ENCODE data around the gene KCNIP4. TPM values are rescaled to one million over a fixed set of nuclear protein-coding genes. Genes with fewer than 3 reads are reported as not detected.
A peak's percentile ranks its signal among the peaks of the same experiment; 100 is the strongest.

Gene KCNIP4
- polyA plus RNA-seq, 3 donors: 0.09 to 0.25 TPM; not detected in 1

DNA sequence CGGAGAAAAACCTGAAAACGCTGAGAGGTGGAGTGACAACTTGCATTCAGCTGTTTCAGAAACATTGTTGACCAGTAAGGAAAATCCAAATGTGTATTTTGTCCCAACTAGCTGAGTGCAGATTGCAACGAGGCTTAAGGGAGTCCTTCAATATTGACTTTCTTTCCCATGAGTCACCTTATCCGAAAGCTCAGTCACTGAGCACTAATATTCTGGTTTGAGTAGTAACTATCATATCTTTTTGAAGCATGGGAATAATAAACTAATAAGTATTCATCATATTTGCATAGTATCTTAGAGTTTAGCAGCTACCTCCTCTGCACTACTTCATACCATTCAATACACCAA is 644.1 kb downstream of the KCNIP4 start:
- Histone ChIP-seq H3K9ac (ENCODE audit: insufficient read depth, low read length, poor library complexity, severe bottlenecking) (no peak overlapping the region), H3K27ac (ENCODE audit: low read depth in 1 of 2, low read length in 2 of 2) (no peak overlapping the region), H2AFZ (ENCODE audit: insufficient read depth, low read depth, low read length, poor library complexity, severe bottlenecking) (no peak overlapping the region), H3K4me2 (replicated peaks; ENCODE audit: extremely low read depth, low read length, poor library complexity, severe bottlenecking) (no peak overlapping the region), H3K27me3 (ENCODE audit: control insufficient read depth in 2 of 2, insufficient read depth in 2 of 2, low read length in 2 of 2) (peaks cover 0 to 14% of the 10 kb centered on the region in 2 donors), H4K20me1 (ENCODE audit: insufficient read depth, low read length) (no peaks in the 10 kb centered on the region), H3K4me3 (replicated peaks in 1 of 3; ENCODE audit: low read depth in 2 of 3, low read length in 3 of 3) (no peak overlapping the region), H3K9me3 (replicated peaks in 1 of 2; ENCODE audit: control insufficient read depth in 1 of 2, insufficient read depth in 1 of 2, low read length in 2 of 2) (no peaks in the 10 kb centered on the region), H3K79me2 (ENCODE audit: insufficient read depth, low read length) (no peaks in the 10 kb centered on the region), H3K4me1 (ENCODE audit: control insufficient read depth in 1 of 2, insufficient read depth in 2 of 2, low read length in 2 of 2) (no peaks in the 10 kb centered on the region), H3K36me3 (replicated peaks in 1 of 2; ENCODE audit: control insufficient read depth in 1 of 2, insufficient read depth in 2 of 2, low read length in 2 of 2) (no peaks in the 10 kb centered on the region)
- no peaks in the 10 kb centered on the region for H3K36me3 Mint-ChIP-seq
- DNase-seq: no peak
- no peaks in the 10 kb centered on the region for H3K4me1 Mint-ChIP-seq
- intact Hi-C loops (cut with micrococcal nuclease): no loop called here
- peak overlapping the region in 1 of 2 donors; percentile 51 for H3K4me3 Mint-ChIP-seq
- H3K27ac Mint-ChIP-seq: no peak overlapping the region
- 0% methylated on average over 2 of the region's 4 CpGs for WGBS (ENCODE audit: insufficient coverage)
- H3K9me3 Mint-ChIP-seq: peaks cover 0 to 7% (median 2%) of the 10 kb centered on the region in 7 donors
- TF ChIP-seq, protein P1, sequence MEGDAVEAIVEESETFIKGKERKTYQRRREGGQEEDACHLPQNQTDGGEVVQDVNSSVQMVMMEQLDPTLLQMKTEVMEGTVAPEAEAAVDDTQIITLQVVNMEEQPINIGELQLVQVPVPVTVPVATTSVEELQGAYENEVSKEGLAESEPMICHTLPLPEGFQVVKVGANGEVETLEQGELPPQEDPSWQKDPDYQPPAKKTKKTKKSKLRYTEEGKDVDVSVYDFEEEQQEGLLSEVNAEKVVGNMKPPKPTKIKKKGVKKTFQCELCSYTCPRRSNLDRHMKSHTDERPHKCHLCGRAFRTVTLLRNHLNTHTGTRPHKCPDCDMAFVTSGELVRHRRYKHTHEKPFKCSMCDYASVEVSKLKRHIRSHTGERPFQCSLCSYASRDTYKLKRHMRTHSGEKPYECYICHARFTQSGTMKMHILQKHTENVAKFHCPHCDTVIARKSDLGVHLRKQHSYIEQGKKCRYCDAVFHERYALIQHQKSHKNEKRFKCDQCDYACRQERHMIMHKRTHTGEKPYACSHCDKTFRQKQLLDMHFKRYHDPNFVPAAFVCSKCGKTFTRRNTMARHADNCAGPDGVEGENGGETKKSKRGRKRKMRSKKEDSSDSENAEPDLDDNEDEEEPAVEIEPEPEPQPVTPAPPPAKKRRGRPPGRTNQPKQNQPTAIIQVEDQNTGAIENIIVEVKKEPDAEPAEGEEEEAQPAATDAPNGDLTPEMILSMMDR (IDR thresholded peaks at IDR 0.05): no peak
- peaks cover 15 to 20% (median 18%) of the 10 kb centered on the region in 3 donors for H3K27me3 Mint-ChIP-seq (ENCODE audit: low read depth in 3 of 3)

DNA sequence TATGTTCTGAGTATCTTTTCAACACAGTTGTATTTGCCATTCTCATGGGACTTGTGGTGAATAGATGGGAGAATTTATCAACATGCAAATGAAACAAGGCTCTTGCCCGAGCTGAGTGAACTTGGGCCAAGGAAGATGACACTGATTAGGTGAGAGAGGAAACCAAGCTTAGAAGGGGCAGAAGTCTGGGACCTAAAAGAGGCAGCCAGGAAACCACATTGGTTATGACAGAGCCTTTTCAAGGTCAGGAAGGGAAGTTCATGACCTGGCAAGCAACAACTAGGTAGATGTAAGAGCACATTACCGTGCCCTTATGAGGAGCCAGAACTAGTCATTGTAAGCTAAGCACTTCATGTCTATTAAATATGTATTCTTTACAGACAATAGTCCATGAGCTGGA is 658.0 kb downstream of the KCNIP4 start:
- no peaks in the 10 kb centered on the region for H3K36me3 Mint-ChIP-seq

More for the DNA sequence above, 658.0 kb downstream of the KCNIP4 start:
- TF ChIP-seq, protein P1 (IDR thresholded peaks at IDR 0.05): no peak
- Histone ChIP-seq H3K4me3 (replicated peaks in 1 of 3; ENCODE audit: low read depth in 2 of 3, low read length in 3 of 3) (no peak overlapping the region), H3K4me1 (ENCODE audit: control insufficient read depth in 1 of 2, insufficient read depth in 2 of 2, low read length in 2 of 2) (no peaks in the 10 kb centered on the region), H3K9me3 (replicated peaks in 1 of 2; ENCODE audit: control insufficient read depth in 1 of 2, insufficient read depth in 1 of 2, low read length in 2 of 2) (no peaks in the 10 kb centered on the region), H3K27ac (ENCODE audit: low read depth in 1 of 2, low read length in 2 of 2) (no peak overlapping the region), H3K4me2 (replicated peaks; ENCODE audit: extremely low read depth, low read length, poor library complexity, severe bottlenecking) (no peak overlapping the region), H4K20me1 (ENCODE audit: insufficient read depth, low read length) (no peaks in the 10 kb centered on the region), H3K9ac (ENCODE audit: insufficient read depth, low read length, poor library complexity, severe bottlenecking) (no peak overlapping the region), H3K79me2 (ENCODE audit: insufficient read depth, low read length) (no peaks in the 10 kb centered on the region), H3K36me3 (replicated peaks in 1 of 2; ENCODE audit: control insufficient read depth in 1 of 2, insufficient read depth in 2 of 2, low read length in 2 of 2) (no peaks in the 10 kb centered on the region), H2AFZ (ENCODE audit: insufficient read depth, low read depth, low read length, poor library complexity, severe bottlenecking) (no peak overlapping the region), H3K27me3 (ENCODE audit: control insufficient read depth in 2 of 2, insufficient read depth in 2 of 2, low read length in 2 of 2) (no peaks in the 10 kb centered on the region)
- no peak for DNase-seq
- Mint-ChIP-seq H3K4me1 (no peaks in the 10 kb centered on the region), H3K4me3 (no peak overlapping the region), H3K9me3 (peaks cover 0 to 16% (median 2%) of the 10 kb centered on the region in 7 donors), H3K27ac (no peak overlapping the region), H3K27me3 (ENCODE audit: low read depth in 3 of 3) (peaks cover 0 to 5% (median 0%) of the 10 kb centered on the region in 3 donors)
- intact Hi-C loops (cut with micrococcal nuclease): no loop called here
- 0% methylated on average over 1 of the region's 2 CpGs for WGBS (ENCODE audit: insufficient coverage)

Measured in CD14-positive monocyte (primary cell).